CD14-positive monocyte (primary cell): ENCODE measurements around the gene CPT1A. TPM values are rescaled to one million over a fixed set of nuclear protein-coding genes. Genes with fewer than 3 reads are reported as not detected.
A peak's percentile ranks its signal among the peaks of the same experiment; 100 is the strongest.

Experiments used
- DNase-seq, 3 donors: peaks; one replicate each; pipeline ENCODE4 v3.0.0-alpha.2; 2011 to 2022
- H2AFZ ChIP-seq: 2 replicates; pipeline ENCODE4 v1.6.0; 2012; ENCODE audit warnings: mild to moderate bottlenecking, low read depth, low read length, inconsistent platforms; ENCODE audit not compliant: insufficient read depth, poor library complexity, severe bottlenecking
- H3K27ac ChIP-seq, 2 donors: 1 replicate in 1 of 2; 2 replicates in 1 of 2; pipeline ENCODE4 v1.5.1; 2012 to 2013; ENCODE audit warnings: low read length in 2 of 2, control low read depth in 1 of 2, inconsistent platforms in 1 of 2, low read depth in 1 of 2, mild to moderate bottlenecking in 1 of 2
- H3K27me3 ChIP-seq, 2 donors: one replicate each; pipeline versions ENCODE4 v1.6.0 to v1.6.1; 2011 to 2013; ENCODE audit warnings: low read length in 2 of 2; ENCODE audit not compliant: control insufficient read depth in 2 of 2, insufficient read depth in 2 of 2
- H3K36me3 ChIP-seq, 2 donors: replicated peaks in 1 of 2; 1 replicate in 1 of 2; 2 replicates in 1 of 2; pipeline versions ENCODE4 v1.5.1 to v1.6.1; 2012 to 2013; ENCODE audit warnings: low read length in 2 of 2, control low read depth in 1 of 2, inconsistent platforms in 1 of 2, mild to moderate bottlenecking in 1 of 2; ENCODE audit not compliant: insufficient read depth in 2 of 2, control insufficient read depth in 1 of 2
- H3K4me1 ChIP-seq, 2 donors: 1 replicate in 1 of 2; 2 replicates in 1 of 2; pipeline versions ENCODE4 v1.5.1 to v1.6.1; 2012 to 2013; ENCODE audit warnings: low read length in 2 of 2, control low read depth in 1 of 2, inconsistent platforms in 1 of 2, mild to moderate bottlenecking in 1 of 2, moderate library complexity in 1 of 2; ENCODE audit not compliant: insufficient read depth in 2 of 2, control insufficient read depth in 1 of 2
- H3K4me2 ChIP-seq: replicated peaks from 2 replicates; pipeline ENCODE3; 2012; ENCODE audit warnings: low read length, moderate library complexity, mild to moderate bottlenecking; ENCODE audit not compliant: poor library complexity, severe bottlenecking; ENCODE audit errors: extremely low read depth
- H3K4me3 ChIP-seq, 3 experiments: fragments of 200-600 bp in 1 of 3; sonication (generic) in 1 of 3; replicated peaks in 1 of 3; 1 replicate in 2 of 3; 2 replicates in 1 of 3; pipeline ENCODE4 v1.5.1; 2011 to 2013; ENCODE audit warnings: low read length in 3 of 3, mild to moderate bottlenecking in 3 of 3, control low read depth in 2 of 3, low read depth in 2 of 3, inconsistent platforms in 1 of 3, moderate library complexity in 1 of 3
- H3K79me2 ChIP-seq: 2 replicates; pipeline ENCODE4 v1.6.0; 2012; ENCODE audit warnings: mild to moderate bottlenecking, control low read depth, inconsistent platforms, low read length, moderate library complexity; ENCODE audit not compliant: insufficient read depth
- H3K9ac ChIP-seq: 2 replicates; pipeline ENCODE4 v1.6.0; 2017; ENCODE audit warnings: low read length, mild to moderate bottlenecking; ENCODE audit not compliant: insufficient read depth, poor library complexity, severe bottlenecking
- H3K9me3 ChIP-seq, 2 donors: replicated peaks in 1 of 2; 1 replicate in 1 of 2; 2 replicates in 1 of 2; pipeline versions ENCODE4 v1.5.1 to v1.6.1; 2012 to 2013; ENCODE audit warnings: low read length in 2 of 2, control low read depth in 1 of 2; ENCODE audit not compliant: control insufficient read depth in 1 of 2, insufficient read depth in 1 of 2
- H4K20me1 ChIP-seq: 2 replicates; pipeline ENCODE4 v1.6.0; 2012; ENCODE audit warnings: mild to moderate bottlenecking, low read length, control low read depth, moderate library complexity; ENCODE audit not compliant: insufficient read depth
- H3K27ac Mint-ChIP-seq, 7 donors: one replicate each; pipeline ENCODE4 v1.8.0; 2020; ENCODE audit warnings: mild to moderate bottlenecking in 7 of 7, mixed read lengths in 7 of 7, moderate library complexity in 6 of 7, inconsistent platforms in 2 of 7
- H3K27me3 Mint-ChIP-seq, 3 donors: one replicate each; pipeline ENCODE4 v1.8.0; 2021 to 2022; ENCODE audit warnings: low read depth in 3 of 3, mild to moderate bottlenecking in 3 of 3, mixed read lengths in 3 of 3, moderate library complexity in 3 of 3, inconsistent platforms in 1 of 3
- H3K36me3 Mint-ChIP-seq, 2 donors: one replicate each; pipeline ENCODE4 v1.8.0; 2020; ENCODE audit warnings: mixed read lengths in 2 of 2, inconsistent platforms in 1 of 2, mild to moderate bottlenecking in 1 of 2
- H3K4me1 Mint-ChIP-seq: one replicate; pipeline ENCODE4 v1.8.0; 2020; ENCODE audit warnings: mild to moderate bottlenecking, mixed read lengths
- H3K4me3 Mint-ChIP-seq, 2 donors: one replicate each; pipeline ENCODE4 v1.8.0; 2020; ENCODE audit warnings: mild to moderate bottlenecking in 2 of 2, mixed read lengths in 2 of 2, moderate library complexity in 1 of 2
- H3K9me3 Mint-ChIP-seq, 7 donors: one replicate each; pipeline ENCODE4 v1.8.0; 2020 to 2022; ENCODE audit warnings: mixed read lengths in 7 of 7, mild to moderate bottlenecking in 6 of 7, moderate library complexity in 6 of 7, inconsistent platforms in 2 of 7
- WGBS: methylation state at CpG from one replicate; pipeline ENCODE4 v1.1.5; 2013; ENCODE audit warnings: missing lambda C conversion rate; ENCODE audit not compliant: insufficient coverage; 5-methylcytosine and 5-hydroxymethylcytosine counted together
- intact Hi-C, 2 donors: fragments of 100-400 bp; cut with micrococcal nuclease; formaldehyde crosslinking; loops; one replicate each; pipeline versions ENCODE4 v1.15.0 to v1.15.1; 2023
- polyA plus RNA-seq, 3 donors: library from polyadenylated mRNA; depleted of rRNA in 1 of 3; unstranded in 2 of 3; stranded (reverse) in 1 of 3; fragments of 300-500 nt in 2 of 3; fragments of >200 nt in 1 of 3; fragmentation: Illumina TruSeq in 2 of 3; gene quantifications; 1 replicate in 2 of 3; 2 replicates in 1 of 3; pipeline ENCODE4 v1.2.3, GENCODE V29; 2012 to 2021
- TF ChIP-seq, protein P1 (sequence below): fragments of 200-600 bp; IDR thresholded peaks from one replicate; pipeline ENCODE4 v1.8.0; 2022; ENCODE audit warnings: antibody characterized with exemption, mild to moderate bottlenecking

The CPT1A gene
- polyA plus RNA-seq, 3 donors: 5.6 to 42.5 (median 7.0) TPM

DNA sequence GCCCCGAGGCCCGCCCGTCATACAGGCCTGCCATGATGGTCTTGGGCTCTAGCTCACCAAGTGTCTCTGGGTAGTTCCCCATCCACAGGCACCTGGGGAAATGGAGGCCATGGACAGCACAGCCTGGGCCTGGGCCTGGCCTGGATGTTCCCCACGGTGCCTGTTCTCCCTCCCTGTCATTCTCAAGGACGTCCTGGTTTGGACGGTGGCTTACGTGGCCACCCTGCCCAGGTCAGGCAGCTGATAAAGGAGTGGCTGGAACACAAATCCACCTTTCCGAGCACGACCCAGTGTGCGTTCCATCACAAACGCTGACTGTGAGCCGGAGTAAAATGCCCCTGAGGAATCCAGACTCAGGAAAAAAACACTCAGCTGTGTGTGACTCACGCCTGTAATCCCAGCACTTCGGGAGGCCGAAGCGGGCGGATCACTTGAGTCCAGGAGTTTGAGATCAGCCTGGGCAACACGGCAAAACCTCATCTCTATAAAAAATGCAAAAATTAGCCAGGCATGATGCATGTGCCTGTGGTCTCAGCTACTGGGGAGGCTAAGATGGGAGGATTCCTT, 49.2 kb downstream of the CPT1A start:
- H3K27me3 ChIP-seq: no peaks in the 10 kb centered on the region
- H4K20me1 ChIP-seq: no peaks in the 10 kb centered on the region
- H3K4me1 ChIP-seq: no peaks in the 10 kb centered on the region
- H3K36me3 Mint-ChIP-seq: peaks cover 82 to 97% of the 10 kb centered on the region in 2 donors
- TF ChIP-seq, protein P1, sequence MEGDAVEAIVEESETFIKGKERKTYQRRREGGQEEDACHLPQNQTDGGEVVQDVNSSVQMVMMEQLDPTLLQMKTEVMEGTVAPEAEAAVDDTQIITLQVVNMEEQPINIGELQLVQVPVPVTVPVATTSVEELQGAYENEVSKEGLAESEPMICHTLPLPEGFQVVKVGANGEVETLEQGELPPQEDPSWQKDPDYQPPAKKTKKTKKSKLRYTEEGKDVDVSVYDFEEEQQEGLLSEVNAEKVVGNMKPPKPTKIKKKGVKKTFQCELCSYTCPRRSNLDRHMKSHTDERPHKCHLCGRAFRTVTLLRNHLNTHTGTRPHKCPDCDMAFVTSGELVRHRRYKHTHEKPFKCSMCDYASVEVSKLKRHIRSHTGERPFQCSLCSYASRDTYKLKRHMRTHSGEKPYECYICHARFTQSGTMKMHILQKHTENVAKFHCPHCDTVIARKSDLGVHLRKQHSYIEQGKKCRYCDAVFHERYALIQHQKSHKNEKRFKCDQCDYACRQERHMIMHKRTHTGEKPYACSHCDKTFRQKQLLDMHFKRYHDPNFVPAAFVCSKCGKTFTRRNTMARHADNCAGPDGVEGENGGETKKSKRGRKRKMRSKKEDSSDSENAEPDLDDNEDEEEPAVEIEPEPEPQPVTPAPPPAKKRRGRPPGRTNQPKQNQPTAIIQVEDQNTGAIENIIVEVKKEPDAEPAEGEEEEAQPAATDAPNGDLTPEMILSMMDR: no peak
- H3K4me3 ChIP-seq: no peak overlapping the region
- H3K9ac ChIP-seq: no peak overlapping the region
- H3K9me3 Mint-ChIP-seq: no peaks in the 10 kb centered on the region
- DNase-seq: no peak
- no peak overlapping the region for H3K27ac ChIP-seq
- H3K4me3 Mint-ChIP-seq: no peak overlapping the region
- intact Hi-C loops: loop anchor here in 1 of 2 donors (10.0 kb wide), 2 partner anchors 178 to 208 kb away; no protein-coding TSS in a partner anchor
- H3K4me1 Mint-ChIP-seq: no peaks in the 10 kb centered on the region
- over 99% methylated on average over 17 of the region's 18 CpGs for WGBS
- peaks cover 0 to 4% (median 0%) of the 10 kb centered on the region in 3 donors for H3K27me3 Mint-ChIP-seq
- H3K9me3 ChIP-seq: no peaks in the 10 kb centered on the region
- no peak overlapping the region for H2AFZ ChIP-seq
- no peak overlapping the region for H3K4me2 ChIP-seq
- H3K36me3 ChIP-seq: peaks cover 85 to 96% of the 10 kb centered on the region in 2 donors
- H3K79me2 ChIP-seq: no peaks in the 10 kb centered on the region
- peak overlapping the region in 1 of 7 donors; percentile 63 for H3K27ac Mint-ChIP-seq

DNA sequence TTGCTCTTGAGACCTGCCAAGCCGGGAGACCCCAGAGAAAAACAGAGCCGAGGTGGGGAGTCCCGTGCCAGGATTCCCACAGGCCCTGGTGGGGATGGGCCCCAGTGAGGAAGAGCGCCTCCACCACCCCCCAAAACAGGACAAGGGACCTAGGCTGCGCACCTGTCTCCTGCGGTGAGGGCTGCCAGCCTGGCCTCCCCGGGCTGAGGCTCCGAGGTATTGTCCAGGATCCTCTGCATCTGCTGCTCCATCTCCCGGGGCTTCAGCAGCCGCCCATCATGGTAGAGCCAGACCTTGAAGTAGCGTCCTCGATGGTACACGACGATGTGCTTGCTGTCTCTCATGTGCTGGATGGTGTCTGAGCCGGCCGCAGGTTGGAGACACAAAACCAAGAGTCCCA, 57.1 kb downstream of the CPT1A start:
- Histone ChIP-seq H3K4me3 (no peak overlapping the region), H3K4me1 (no peaks in the 10 kb centered on the region), H3K27me3 (no peaks in the 10 kb centered on the region), H2AFZ (no peak overlapping the region), H3K4me2 (no peak overlapping the region), H3K79me2 (no peaks in the 10 kb centered on the region), H3K9me3 (no peaks in the 10 kb centered on the region), H3K9ac (no peak overlapping the region), H3K36me3 (peaks cover 83 to 99% of the 10 kb centered on the region in 2 donors), H4K20me1 (no peaks in the 10 kb centered on the region), H3K27ac (no peak overlapping the region)
- Mint-ChIP-seq H3K27ac (peak overlapping the region in 4 of 7 donors; percentile 6 to 52 (median 28)), H3K9me3 (no peaks in the 10 kb centered on the region), H3K4me1 (no peaks in the 10 kb centered on the region), H3K4me3 (no peak overlapping the region), H3K36me3 (peaks cover 78 to 99% of the 10 kb centered on the region in 2 donors), H3K27me3 (peaks cover 0 to 2% (median 0%) of the 10 kb centered on the region in 3 donors)
- TF ChIP-seq, protein P1: no peak
- WGBS: 92% methylated on average over 10 of the region's 16 CpGs
- intact Hi-C loops: no loop called here
- no peak for DNase-seq
